Activated T-helper 1 cell treated with anti-CD3 and anti-CD28 coated beads, Interleukin-12 subunit alpha, Interleukin-12 subunit beta, Interleukin-2, Interleukin-4 antibody, amounts not matched to agents 30 ng/mL and 10 ng/mL and 1 ng/mL, durations not matched to agents 14 hours and 24 hours and 36 hours (primary cell): Measurements from ENCODE around the gene KCNQ5. TPM values are rescaled to one million over a fixed set of nuclear protein-coding genes. Genes with fewer than 3 reads are reported as not detected.

ENCODE experiments used
- DNase-seq: peaks from one replicate; pipeline ENCODE4 v3.0.0; 2021; ENCODE audit warnings: low spot score
- H3K27ac Mint-ChIP-seq: one replicate; pipeline ENCODE4 v1.8.0; 2021; ENCODE audit warnings: mild to moderate bottlenecking, mixed read lengths
- H3K27me3 Mint-ChIP-seq: one replicate; pipeline ENCODE4 v1.8.0; 2022; ENCODE audit warnings: mild to moderate bottlenecking, moderate library complexity, mixed read lengths; ENCODE audit not compliant: insufficient read depth
- H3K36me3 Mint-ChIP-seq: one replicate; pipeline ENCODE4 v1.8.0; 2021; ENCODE audit warnings: low read depth, mixed read lengths
- H3K4me1 Mint-ChIP-seq: one replicate; pipeline ENCODE4 v1.8.0; 2021; ENCODE audit warnings: low read depth, mixed read lengths
- H3K4me3 Mint-ChIP-seq: one replicate; pipeline ENCODE4 v1.8.0; 2021; ENCODE audit warnings: mild to moderate bottlenecking, moderate library complexity, mixed read lengths
- H3K9me3 Mint-ChIP-seq: one replicate; pipeline ENCODE4 v1.8.0; 2021; ENCODE audit warnings: mixed read lengths
- intact Hi-C: fragments of 100-400 bp; cut with micrococcal nuclease; formaldehyde crosslinking; loops from one replicate; pipeline ENCODE4 v1.15.1; 2024
- total RNA-seq: library from RNA; stranded (reverse); gene quantifications from 2 replicates; pipeline ENCODE4 v1.2.3, GENCODE V29; 2022

Gene KCNQ5
- total RNA-seq, 1 donor from 2014 or later = 12.6 TPM

- Mint-ChIP-seq H3K36me3 (no peaks in the 10 kb centered on the region), H3K27ac (no peak overlapping the region), H3K4me3 (no peak overlapping the region), H3K9me3 (no peaks in the 10 kb centered on the region), H3K27me3 (no peaks in the 10 kb centered on the region), H3K4me1 (peaks cover 23% of the 10 kb centered on the region)
- intact Hi-C loops = no loop called here
- no peak for DNase-seq
These were observed 406.4 kb downstream of the KCNQ5 start for GRCh38 chr6:73028124-73028766.

- intact Hi-C loops = no loop called here
- Mint-ChIP-seq H3K36me3 (no peaks in the 10 kb centered on the region), H3K27me3 (no peaks in the 10 kb centered on the region), H3K4me3 (no peak overlapping the region), H3K27ac (no peak overlapping the region), H3K9me3 (no peaks in the 10 kb centered on the region), H3K4me1 (peaks cover 23% of the 10 kb centered on the region)
- no peak for DNase-seq
These were observed 407.1 kb downstream of the KCNQ5 start for GRCh38 chr6:73028893-73029450.

GRCh38 chr6:73030257-73030656, 408.4 kb downstream of the KCNQ5 start:
- intact Hi-C loops = no loop called here
- Mint-ChIP-seq H3K36me3 (no peaks in the 10 kb centered on the region), H3K4me3 (no peak overlapping the region), H3K27me3 (no peaks in the 10 kb centered on the region), H3K4me1 (peaks cover 23% of the 10 kb centered on the region), H3K9me3 (no peaks in the 10 kb centered on the region), H3K27ac (no peak overlapping the region)
- DNase-seq = no peak

- Mint-ChIP-seq H3K36me3 (no peaks in the 10 kb centered on the region), H3K27me3 (no peaks in the 10 kb centered on the region), H3K4me3 (no peak overlapping the region), H3K9me3 (no peaks in the 10 kb centered on the region), H3K27ac (no peak overlapping the region), H3K4me1 (peaks cover 23% of the 10 kb centered on the region)
- DNase-seq = no peak
- intact Hi-C loops = no loop called here
These were observed 409.2 kb downstream of the KCNQ5 start for GRCh38 chr6:73030791-73031782.

- H3K36me3 Mint-ChIP-seq = no peaks in the 10 kb centered on the region
- H3K9me3 Mint-ChIP-seq = no peaks in the 10 kb centered on the region
- H3K27me3 Mint-ChIP-seq = no peaks in the 10 kb centered on the region
- H3K27ac Mint-ChIP-seq = no peak overlapping the region
- intact Hi-C loops = no loop called here
- DNase-seq = no peak
- peaks cover 23% of the 10 kb centered on the region for H3K4me1 Mint-ChIP-seq
- no peak overlapping the region for H3K4me3 Mint-ChIP-seq
These were observed 410.7 kb downstream of the KCNQ5 start for GRCh38 chr6:73032586-73032985.

- H3K36me3 Mint-ChIP-seq = no peaks in the 10 kb centered on the region
- DNase-seq = no peak
- no peak overlapping the region for H3K4me3 Mint-ChIP-seq
- no peaks in the 10 kb centered on the region for H3K27me3 Mint-ChIP-seq
- intact Hi-C loops = no loop called here
- no peak overlapping the region for H3K27ac Mint-ChIP-seq
- peaks cover 10% of the 10 kb centered on the region for H3K9me3 Mint-ChIP-seq
- peaks cover 15% of the 10 kb centered on the region for H3K4me1 Mint-ChIP-seq
These were observed 414.8 kb downstream of the KCNQ5 start for GRCh38 chr6:73036689-73037088.

GRCh38 chr6:73041051-73041450, 419.2 kb downstream of the KCNQ5 start:
- Mint-ChIP-seq H3K9me3 (peaks cover 10% of the 10 kb centered on the region), H3K36me3 (no peaks in the 10 kb centered on the region), H3K27me3 (no peaks in the 10 kb centered on the region), H3K4me1 (no peaks in the 10 kb centered on the region), H3K27ac (no peak overlapping the region), H3K4me3 (no peak overlapping the region)
- no peak for DNase-seq
- intact Hi-C loops = no loop called here

GRCh38 chr6:73042892-73043291, 421.0 kb downstream of the KCNQ5 start:
- no peak overlapping the region for H3K4me3 Mint-ChIP-seq
- intact Hi-C loops = no loop called here
- DNase-seq = no peak
- no peaks in the 10 kb centered on the region for H3K27me3 Mint-ChIP-seq
- no peaks in the 10 kb centered on the region for H3K36me3 Mint-ChIP-seq
- H3K9me3 Mint-ChIP-seq = peaks cover 10% of the 10 kb centered on the region
- no peak overlapping the region for H3K27ac Mint-ChIP-seq
- no peaks in the 10 kb centered on the region for H3K4me1 Mint-ChIP-seq

GRCh38 chr6:73043446-73043845, 421.6 kb downstream of the KCNQ5 start:
- no peak for DNase-seq
- Mint-ChIP-seq H3K27ac (no peak overlapping the region), H3K27me3 (no peaks in the 10 kb centered on the region), H3K36me3 (no peaks in the 10 kb centered on the region), H3K9me3 (peaks cover 10% of the 10 kb centered on the region), H3K4me1 (no peaks in the 10 kb centered on the region), H3K4me3 (no peak overlapping the region)
- intact Hi-C loops = no loop called here

GRCh38 chr6:73045609-73046008, 423.7 kb downstream of the KCNQ5 start:
- Mint-ChIP-seq H3K4me3 (no peak overlapping the region), H3K4me1 (no peaks in the 10 kb centered on the region), H3K36me3 (no peaks in the 10 kb centered on the region), H3K27me3 (no peaks in the 10 kb centered on the region), H3K27ac (no peak overlapping the region), H3K9me3 (no peaks in the 10 kb centered on the region)
- DNase-seq = no peak
- intact Hi-C loops = no loop called here

- Mint-ChIP-seq H3K36me3 (no peaks in the 10 kb centered on the region), H3K4me1 (no peaks in the 10 kb centered on the region)
These were observed 425.9 kb downstream of the KCNQ5 start for GRCh38 chr6:73047801-73048200.

GRCh38 chr6:73049971-73050594, 428.2 kb downstream of the KCNQ5 start:
- Mint-ChIP-seq H3K36me3 (no peaks in the 10 kb centered on the region), H3K27ac (no peak overlapping the region), H3K9me3 (no peaks in the 10 kb centered on the region), H3K4me1 (no peaks in the 10 kb centered on the region), H3K27me3 (no peaks in the 10 kb centered on the region), H3K4me3 (no peak overlapping the region)
- intact Hi-C loops = no loop called here
- DNase-seq = no peak

More at GRCh38 chr6:73047801-73048200, 425.9 kb downstream of the KCNQ5 start:
- intact Hi-C loops = no loop called here
- no peak overlapping the region for H3K27ac Mint-ChIP-seq
- no peak for DNase-seq
- no peaks in the 10 kb centered on the region for H3K27me3 Mint-ChIP-seq
- no peaks in the 10 kb centered on the region for H3K9me3 Mint-ChIP-seq
- no peak overlapping the region for H3K4me3 Mint-ChIP-seq

GRCh38 chr6:73050706-73051105, 428.8 kb downstream of the KCNQ5 start:
- no peak for DNase-seq
- H3K27me3 Mint-ChIP-seq = no peaks in the 10 kb centered on the region
- H3K4me3 Mint-ChIP-seq = no peak overlapping the region
- no peak overlapping the region for H3K27ac Mint-ChIP-seq
- no peaks in the 10 kb centered on the region for H3K9me3 Mint-ChIP-seq
- H3K4me1 Mint-ChIP-seq = no peaks in the 10 kb centered on the region
- no peaks in the 10 kb centered on the region for H3K36me3 Mint-ChIP-seq
- intact Hi-C loops = no loop called here
